GM12878 (cell line): ENCODE data around the gene KDM6B. TPM values are rescaled to one million over a fixed set of nuclear protein-coding genes. Genes with fewer than 3 reads are reported as not detected.
A peak's percentile ranks its signal among the peaks of the same experiment; 100 is the strongest.

ENCODE experiments used
- ASH2L ChIP-seq: fragments of 300-600, 200-600 bp; sonication (generic); IDR thresholded peaks from 2 replicates; pipeline ENCODE4 v1.6.1; 2017; ENCODE audit warnings: low read depth, mild to moderate bottlenecking, borderline replicate concordance
- BCL11A ChIP-seq: IDR thresholded peaks from 2 replicates; pipeline ENCODE4 v1.6.1; 2011; ENCODE audit warnings: low read depth, low read length
- BCLAF1 ChIP-seq: fragments of 450-650 bp; IDR thresholded peaks from 2 replicates; pipeline ENCODE4 v1.6.1; 2017; ENCODE audit warnings: antibody characterized with exemption, mild to moderate bottlenecking, moderate library complexity
- BMI1 ChIP-seq: fragments of 450-650 bp; IDR thresholded peaks from 2 replicates; pipeline ENCODE4 v1.6.1; 2016; ENCODE audit warnings: mild to moderate bottlenecking, moderate library complexity, borderline replicate concordance
- E2F8 ChIP-seq: fragments of 450-650 bp; IDR thresholded peaks from 2 replicates; pipeline ENCODE4 v1.6.1; 2018; ENCODE audit warnings: mild to moderate bottlenecking, low read depth, moderate library complexity; ENCODE audit not compliant: partially characterized antibody
- EGR1 ChIP-seq, 2 experiments: IDR thresholded peaks; 1 replicate in 1 of 2; 2 replicates in 1 of 2; pipeline ENCODE4 v1.6.1; 2011 to 2012; ENCODE audit warnings: low read depth in 2 of 2, low read length in 2 of 2, borderline replicate concordance in 1 of 2, mild to moderate bottlenecking in 1 of 2, moderate library complexity in 1 of 2
- HDAC2 ChIP-seq: fragments of 200-600 bp; sonication (generic); IDR thresholded peaks from 2 replicates; pipeline ENCODE4 v1.6.1; 2017
- HDGF ChIP-seq: fragments of 450-650 bp; IDR thresholded peaks from 2 replicates; pipeline ENCODE4 v1.6.1; 2016; ENCODE audit warnings: antibody characterized with exemption
- KAT2A ChIP-seq: conservative IDR thresholded peaks from 2 replicates; pipeline ENCODE4 v1.6.1; 2011; ENCODE audit warnings: low read depth, low read length; ENCODE audit not compliant: control insufficient read depth
- KLF5 ChIP-seq: fragments of 450-650 bp; IDR thresholded peaks from 2 replicates; pipeline ENCODE4 v1.6.1; 2014; ENCODE audit warnings: mild to moderate bottlenecking; ENCODE audit not compliant: partially characterized antibody
- NR2C1 ChIP-seq: fragments of 450-650 bp; IDR thresholded peaks from 2 replicates; pipeline ENCODE4 v1.6.1; 2017; ENCODE audit warnings: antibody characterized with exemption, mild to moderate bottlenecking, moderate library complexity
- PML ChIP-seq: IDR thresholded peaks from 2 replicates; pipeline ENCODE4 v1.6.1; 2012; ENCODE audit warnings: low read length, inconsistent platforms
- RAD51 ChIP-seq: fragments of 450-650 bp; IDR thresholded peaks from 2 replicates; pipeline ENCODE4 v1.6.1; 2016; ENCODE audit warnings: moderate library complexity, mild to moderate bottlenecking, inconsistent platforms
- RCOR1 ChIP-seq: conservative IDR thresholded peaks from 2 replicates; pipeline ENCODE4 v1.6.1; 2012; ENCODE audit warnings: low read depth, low read length, improper control_type of control experiment
- SMAD1 ChIP-seq: fragments of 450-650 bp; IDR thresholded peaks from 2 replicates; pipeline ENCODE4 v1.6.1; 2018; ENCODE audit warnings: mild to moderate bottlenecking, low read depth; ENCODE audit not compliant: partially characterized antibody
- SP1 ChIP-seq: IDR thresholded peaks from one replicate; pipeline ENCODE4 v1.6.1; 2011; ENCODE audit warnings: low read depth, low read length
- STAT3 ChIP-seq: IDR thresholded peaks from 2 replicates; pipeline ENCODE4 v1.6.1; 2011; ENCODE audit warnings: low read depth, low read length, improper control_type of control experiment
- TBL1XR1 ChIP-seq: IDR thresholded peaks from 2 replicates; pipeline ENCODE4 v1.6.1; 2012; ENCODE audit warnings: low read depth, low read length, improper control_type of control experiment
- TCF7 ChIP-seq: IDR thresholded peaks from 2 replicates; pipeline ENCODE4 v1.6.1; 2014; ENCODE audit warnings: antibody characterized with exemption, borderline replicate concordance
- YBX1 ChIP-seq: fragments of 450-650 bp; IDR thresholded peaks from 2 replicates; pipeline ENCODE4 v1.6.1; 2016; ENCODE audit warnings: antibody characterized with exemption
- ZBED1 ChIP-seq: IDR thresholded peaks from 2 replicates; pipeline ENCODE4 v1.6.1; 2016; ENCODE audit warnings: borderline replicate concordance
- ZNF274 ChIP-seq: IDR thresholded peaks from one replicate; pipeline ENCODE4 v1.8.0; 2011; ENCODE audit not compliant: insufficient read length, insufficient read depth
- polyA plus RNA-seq, 11 experiments: library from polyadenylated mRNA; depleted of rRNA in 4 of 11; unstranded in 6 of 11; stranded (reverse) in 5 of 11; fragments of >200 nt; fragmentation: Nextera tagmentation in 4 of 11; fragmentation: Illumina TruSeq in 1 of 11; extraction: Ambion mirVana in 4 of 11; extraction: Trizol in 1 of 11; gene quantifications; 1 replicate in 1 of 11; 2 replicates in 10 of 11; pipeline versions ENCODE4 v1.2.1 to v1.2.3, GENCODE V29; 2011 to 2016; ENCODE audit warnings: inconsistent platforms in 2 of 11, missing spikeins in 2 of 11, low read depth in 1 of 11
- total RNA-seq, 4 experiments: library from RNA; depleted of rRNA in 3 of 4; stranded (reverse); fragments of >200 nt in 3 of 4; fragmentation: Illumina TruSeq in 1 of 4; extraction: Trizol in 1 of 4; gene quantifications; 2 replicates each; pipeline versions ENCODE4 v1.2.1 to v1.2.3, GENCODE V29; 2013 to 2021
- TF ChIP-seq, protein P1 (sequence below): fragments of 450-650 bp; formaldehyde crosslinking; IDR thresholded peaks from 2 replicates; pipeline ENCODE4 v1.5.0; 2022; ENCODE audit warnings: mild to moderate bottlenecking, missing genetic modification characterization

Gene KDM6B
- total and polyA plus RNA-seq, 10 of the 15 experiments (the other 5 are each of a cell fraction or from before 2014, with no cell fraction given): 0.05 to 33.5 (median 2.3) TPM

DNA sequence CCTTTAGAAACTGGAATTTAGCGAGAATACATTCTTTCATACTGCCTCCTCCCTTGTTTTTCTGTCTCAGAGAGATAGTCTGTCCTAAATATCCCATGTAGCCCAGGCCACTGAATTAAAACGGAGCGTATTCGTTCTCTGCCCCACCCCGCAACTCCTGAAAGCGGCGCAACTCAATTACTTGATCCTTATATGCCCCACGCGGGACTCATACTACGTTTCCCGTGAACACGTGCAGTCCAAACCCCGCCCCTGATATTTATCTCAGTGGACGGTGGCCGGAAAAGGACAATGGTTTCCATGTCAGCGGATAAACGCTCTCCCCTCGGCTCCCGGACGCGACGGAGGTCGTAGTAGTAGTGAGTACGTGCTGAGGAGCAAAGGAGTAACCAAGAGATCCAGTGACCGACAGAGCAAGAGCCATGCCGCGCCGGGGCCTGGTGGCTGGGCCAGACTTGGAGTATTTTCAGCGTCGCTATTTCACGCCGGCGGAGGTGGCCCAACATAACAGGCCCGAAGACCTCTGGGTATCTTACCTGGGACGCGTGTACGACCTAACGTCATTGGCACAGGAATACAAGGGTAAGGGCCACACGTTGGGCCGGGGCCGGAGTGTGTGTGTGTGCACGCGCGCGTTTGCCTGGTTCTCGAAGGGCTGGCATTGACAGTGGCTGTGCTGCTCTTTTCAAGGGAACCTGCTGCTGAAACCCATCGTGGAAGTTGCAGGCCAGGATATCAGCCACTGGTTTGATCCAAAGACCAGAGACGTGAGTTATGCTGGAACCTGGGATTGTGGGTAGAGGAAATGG lies 23.9 kb downstream of the KDM6B start, which contains the start of gene CYB5D1 (continued):
- TF ChIP-seq BCL11A: no peak
- TF ChIP-seq BMI1: no peak
- peak; percentile 71 for TF ChIP-seq TBL1XR1
- TF ChIP-seq HDGF: no peak
- no peak; the same call in 1 of the 2 replicates for TF ChIP-seq ZBED1
- TF ChIP-seq RAD51: peak; percentile 88
- no peak for TF ChIP-seq ASH2L
- peak; percentile 73; the same call in 1 of the 2 replicates for TF ChIP-seq PML
- no peak for TF ChIP-seq BCLAF1
- TF ChIP-seq YBX1: no peak
- peak; percentile 62 for TF ChIP-seq SMAD1
- no peak for TF ChIP-seq HDAC2
- no peak for TF ChIP-seq NR2C1
- peak; percentile 84 for TF ChIP-seq SP1
- no peak for TF ChIP-seq ZNF274
- TF ChIP-seq KAT2A: no peak
- TF ChIP-seq EGR1 (IDR thresholded peaks at IDR 0.05; ENCODE audit: borderline replicate concordance in 1 of 2, low read depth in 2 of 2, low read length in 2 of 2): no peak
- TF ChIP-seq E2F8: no peak
- no peak for TF ChIP-seq KLF5
- no peak for TF ChIP-seq RCOR1
- TF ChIP-seq, protein P1, sequence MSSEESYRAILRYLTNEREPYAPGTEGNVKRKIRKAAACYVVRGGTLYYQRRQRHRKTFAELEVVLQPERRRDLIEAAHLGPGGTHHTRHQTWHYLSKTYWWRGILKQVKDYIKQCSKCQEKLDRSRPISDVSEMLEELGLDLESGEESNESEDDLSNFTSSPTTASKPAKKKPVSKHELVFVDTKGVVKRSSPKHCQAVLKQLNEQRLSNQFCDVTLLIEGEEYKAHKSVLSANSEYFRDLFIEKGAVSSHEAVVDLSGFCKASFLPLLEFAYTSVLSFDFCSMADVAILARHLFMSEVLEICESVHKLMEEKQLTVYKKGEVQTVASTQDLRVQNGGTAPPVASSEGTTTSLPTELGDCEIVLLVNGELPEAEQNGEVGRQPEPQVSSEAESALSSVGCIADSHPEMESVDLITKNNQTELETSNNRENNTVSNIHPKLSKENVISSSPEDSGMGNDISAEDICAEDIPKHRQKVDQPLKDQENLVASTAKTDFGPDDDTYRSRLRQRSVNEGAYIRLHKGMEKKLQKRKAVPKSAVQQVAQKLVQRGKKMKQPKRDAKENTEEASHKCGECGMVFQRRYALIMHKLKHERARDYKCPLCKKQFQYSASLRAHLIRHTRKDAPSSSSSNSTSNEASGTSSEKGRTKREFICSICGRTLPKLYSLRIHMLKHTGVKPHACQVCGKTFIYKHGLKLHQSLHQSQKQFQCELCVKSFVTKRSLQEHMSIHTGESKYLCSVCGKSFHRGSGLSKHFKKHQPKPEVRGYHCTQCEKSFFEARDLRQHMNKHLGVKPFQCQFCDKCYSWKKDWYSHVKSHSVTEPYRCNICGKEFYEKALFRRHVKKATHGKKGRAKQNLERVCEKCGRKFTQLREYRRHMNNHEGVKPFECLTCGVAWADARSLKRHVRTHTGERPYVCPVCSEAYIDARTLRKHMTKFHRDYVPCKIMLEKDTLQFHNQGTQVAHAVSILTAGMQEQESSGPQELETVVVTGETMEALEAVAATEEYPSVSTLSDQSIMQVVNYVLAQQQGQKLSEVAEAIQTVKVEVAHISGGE (CRISPR knock-in tag): no peak
- no peak for TF ChIP-seq TCF7
- no peak for TF ChIP-seq STAT3
